Measurements from ENCODE around the gene PDE4B. TPM values are rescaled to one million over a fixed set of nuclear protein-coding genes. Genes with fewer than 3 reads are reported as not detected.

PDE4B gene
- total and polyA plus RNA-seq, 10 of the 15 experiments (the other 5 are each of a cell fraction or from before 2014, with no cell fraction given) = 3.0 to 13.2 (median 5.7) TPM

DNA sequence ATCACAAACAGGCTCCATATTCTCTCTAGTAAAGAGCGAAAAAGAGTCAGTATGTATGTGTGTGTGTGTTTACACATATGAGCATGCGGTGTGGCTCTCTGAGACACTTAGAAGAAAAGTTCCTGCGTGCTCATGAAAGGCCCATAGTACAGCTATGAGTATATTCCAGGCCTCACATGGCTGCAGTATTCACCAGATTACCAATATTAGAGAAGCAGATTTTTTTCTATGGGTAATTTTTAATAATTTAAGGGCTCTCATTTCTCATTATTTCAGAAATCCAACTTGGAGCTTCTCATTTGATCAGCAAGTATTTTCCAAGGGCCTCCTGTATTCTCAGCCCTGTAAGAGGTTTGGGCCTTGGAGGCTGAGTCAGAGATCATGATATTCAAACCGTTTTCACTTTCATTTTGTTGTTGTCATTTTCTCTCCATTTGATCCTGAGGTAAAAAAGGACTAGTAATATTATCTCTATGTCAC is 508.3 kb downstream of the PDE4B start:
- FAIRE-seq (peak; percentile 74), DNase-seq (ENCODE audit: low read depth, low spot score) (peak; percentile 53), ATAC-seq (peak; percentile 92)
- no peaks in the 10 kb centered on the region for H3K27me3 ChIP-seq (replicated peaks in 1 of 2; ENCODE audit: control insufficient read depth in 2 of 2, insufficient read depth in 2 of 2, low read length in 1 of 2)
- no TSS peak for BruUV-seq (replicated peaks)
- H3K4me1 ChIP-seq (ENCODE audit: control insufficient read depth, insufficient read depth, low read length) = peaks cover 22% of the 10 kb centered on the region; the same call in 1 of the 2 replicates
- intact Hi-C loops (cut with micrococcal nuclease; ENCODE audit: unreplicated experiment) (no loop called here), in situ Hi-C loops (cut with MboI) (no loop called here)
- H3K36me3 ChIP-seq (ENCODE audit: control insufficient read depth in 2 of 2, insufficient read depth in 2 of 2, low read length in 1 of 2) = no peaks in the 10 kb centered on the region
- ChIA-PET SMC1A (ENCODE audit: uncharacterized antibody, unreplicated experiment) (interaction anchor here (0.7 to 15.7 kb wide), 15 partner anchors 12 to 145 kb away, joined by 3 to 209 read pairs (median 6); no protein-coding TSS in a partner anchor), CTCF (interaction anchor here (0.7 to 2.3 kb wide), 8 partner anchors 10 to 146 kb away, joined by 3 to 7 read pairs (median 4); no protein-coding TSS in a partner anchor), RAD21 (ENCODE audit: unreplicated experiment) (interaction anchor here (0.7 to 3.5 kb wide), 21 partner anchors 10 to 145 kb away, joined by 3 to 14 read pairs (median 4); no protein-coding TSS in a partner anchor), POLR2A (interaction anchor here (0.8 to 1.6 kb wide), 9 partner anchors 10 to 69 kb away, joined by 3 to 5 read pairs (median 3); no protein-coding TSS in a partner anchor)
- 31% methylated on average over 4 of the region's 4 CpGs for WGBS (ENCODE audit: insufficient coverage, insufficient replicate concordance, low lambda C conversion rate, missing lambda C conversion rate)
- peak overlapping the region; percentile 79 for H3K4me2 ChIP-seq (ENCODE audit: control insufficient read depth, insufficient read depth)
- no peaks in the 10 kb centered on the region for H4K20me1 ChIP-seq (ENCODE audit: control insufficient read depth, insufficient read depth)
- H3K79me2 ChIP-seq (ENCODE audit: control insufficient read depth, insufficient read depth, low read length) = no peaks in the 10 kb centered on the region
- peak overlapping the region; percentile 56; the same call in 1 of the 2 replicates for H3K4me3 ChIP-seq
- peak overlapping the region; percentile 28; the same call in 1 of the 2 replicates for H3K9ac ChIP-seq (ENCODE audit: control insufficient read depth, insufficient read depth, low read length)
- peak overlapping the region; percentile 63 for H3K27ac ChIP-seq (ENCODE audit: control insufficient read depth, insufficient read depth)
- peak overlapping the region; percentile 91 for H2AFZ ChIP-seq (ENCODE audit: control insufficient read depth, low read depth, low read length)
- H3K9me3 ChIP-seq (replicated peaks; ENCODE audit: control insufficient read depth, insufficient read depth, low read length) = no peaks in the 10 kb centered on the region
- TF ChIP-seq, protein P1, sequence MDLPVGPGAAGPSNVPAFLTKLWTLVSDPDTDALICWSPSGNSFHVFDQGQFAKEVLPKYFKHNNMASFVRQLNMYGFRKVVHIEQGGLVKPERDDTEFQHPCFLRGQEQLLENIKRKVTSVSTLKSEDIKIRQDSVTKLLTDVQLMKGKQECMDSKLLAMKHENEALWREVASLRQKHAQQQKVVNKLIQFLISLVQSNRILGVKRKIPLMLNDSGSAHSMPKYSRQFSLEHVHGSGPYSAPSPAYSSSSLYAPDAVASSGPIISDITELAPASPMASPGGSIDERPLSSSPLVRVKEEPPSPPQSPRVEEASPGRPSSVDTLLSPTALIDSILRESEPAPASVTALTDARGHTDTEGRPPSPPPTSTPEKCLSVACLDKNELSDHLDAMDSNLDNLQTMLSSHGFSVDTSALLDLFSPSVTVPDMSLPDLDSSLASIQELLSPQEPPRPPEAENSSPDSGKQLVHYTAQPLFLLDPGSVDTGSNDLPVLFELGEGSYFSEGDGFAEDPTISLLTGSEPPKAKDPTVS (IDR thresholded peaks at IDR 0.05; ENCODE audit: low read depth, low read length) = no peak
- TF ChIP-seq TAF1 (IDR thresholded peaks at IDR 0.05; ENCODE audit: borderline replicate concordance, low read depth, low read length) (peak; percentile 19; the same call in 1 of the 2 replicates), IRF4 (IDR thresholded peaks at IDR 0.05; ENCODE audit: low read depth, low read length) (peak; percentile 84; the same call in 1 of the 2 replicates), RAD51 (IDR thresholded peaks at IDR 0.05) (0 out of 2 replicates have a peak, but pooled peaks have one; percentile 26), NRF1 (conservative IDR thresholded peaks at IDR 0.05; ENCODE audit: low read depth, low read length) (0 out of 2 replicates have a peak, but pooled peaks have one; percentile 4), KAT2A (conservative IDR thresholded peaks at IDR 0.05; ENCODE audit: control insufficient read depth, low read depth, low read length) (no peak), JUND (IDR thresholded peaks at IDR 0.05; ENCODE audit: low read depth, low read length) (peak; percentile 61; the same call in 1 of the 2 replicates), CEBPB (IDR thresholded peaks at IDR 0.05; ENCODE audit: borderline replicate concordance in 1 of 2, low read depth in 2 of 2, low read length in 2 of 2) (no peak), MEF2A (IDR thresholded peaks at IDR 0.05; ENCODE audit: insufficient read depth, low read depth, low read length) (0 out of 2 replicates have a peak, but pooled peaks have one; percentile 8), IKZF1 (conservative IDR thresholded peaks at IDR 0.05) (0 out of 2 replicates have a peak, but pooled peaks have one; percentile 28), IKZF2 (IDR thresholded peaks at IDR 0.05) (peak; percentile 42 to 45; a peak in 2 of 4 replicates), CBFB (IDR thresholded peaks at IDR 0.05; ENCODE audit: low read depth) (0 out of 2 replicates have a peak, but pooled peaks have one; percentile 6), CHD2 (IDR thresholded peaks at IDR 0.05; ENCODE audit: borderline replicate concordance, low read depth, low read length) (no peak), POLR2AphosphoS5 (IDR thresholded peaks at IDR 0.05; ENCODE audit: low read length) (no peak)
- TF ChIP-seq, protein P2, sequence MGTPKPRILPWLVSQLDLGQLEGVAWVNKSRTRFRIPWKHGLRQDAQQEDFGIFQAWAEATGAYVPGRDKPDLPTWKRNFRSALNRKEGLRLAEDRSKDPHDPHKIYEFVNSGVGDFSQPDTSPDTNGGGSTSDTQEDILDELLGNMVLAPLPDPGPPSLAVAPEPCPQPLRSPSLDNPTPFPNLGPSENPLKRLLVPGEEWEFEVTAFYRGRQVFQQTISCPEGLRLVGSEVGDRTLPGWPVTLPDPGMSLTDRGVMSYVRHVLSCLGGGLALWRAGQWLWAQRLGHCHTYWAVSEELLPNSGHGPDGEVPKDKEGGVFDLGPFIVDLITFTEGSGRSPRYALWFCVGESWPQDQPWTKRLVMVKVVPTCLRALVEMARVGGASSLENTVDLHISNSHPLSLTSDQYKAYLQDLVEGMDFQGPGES (IDR thresholded peaks at IDR 0.05) = no peak
- TF ChIP-seq, protein P3, sequence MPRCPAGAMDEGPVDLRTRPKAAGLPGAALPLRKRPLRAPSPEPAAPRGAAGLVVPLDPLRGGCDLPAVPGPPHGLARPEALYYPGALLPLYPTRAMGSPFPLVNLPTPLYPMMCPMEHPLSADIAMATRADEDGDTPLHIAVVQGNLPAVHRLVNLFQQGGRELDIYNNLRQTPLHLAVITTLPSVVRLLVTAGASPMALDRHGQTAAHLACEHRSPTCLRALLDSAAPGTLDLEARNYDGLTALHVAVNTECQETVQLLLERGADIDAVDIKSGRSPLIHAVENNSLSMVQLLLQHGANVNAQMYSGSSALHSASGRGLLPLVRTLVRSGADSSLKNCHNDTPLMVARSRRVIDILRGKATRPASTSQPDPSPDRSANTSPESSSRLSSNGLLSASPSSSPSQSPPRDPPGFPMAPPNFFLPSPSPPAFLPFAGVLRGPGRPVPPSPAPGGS (IDR thresholded peaks at IDR 0.05; ENCODE audit: borderline replicate concordance, insufficient read depth, low read depth, low read length, poor library complexity, severe bottlenecking) = peak; percentile 14

All from GM12878 (cell line).